Duodenal mucosa (tissue), 2 donors: ENCODE results near the gene NDUFA3.

Experiments used
- H3K27ac ChIP-seq: one replicate; pipeline ENCODE4 v1.7.0; 2013; ENCODE audit warnings: low read depth, low read length
- H3K27me3 ChIP-seq, 2 donors: one replicate each; pipeline ENCODE4 v1.7.0; 2013; ENCODE audit warnings: low read length in 2 of 2, control low read depth in 1 of 2; ENCODE audit not compliant: insufficient read depth in 2 of 2, control insufficient read depth in 1 of 2
- H3K36me3 ChIP-seq, 2 donors: one replicate each; pipeline ENCODE4 v1.7.0; 2013; ENCODE audit warnings: low read length in 2 of 2, control low read depth in 1 of 2; ENCODE audit not compliant: insufficient read depth in 2 of 2, control insufficient read depth in 1 of 2
- H3K4me1 ChIP-seq, 2 donors: one replicate each; pipeline ENCODE4 v1.7.0; 2013; ENCODE audit warnings: low read length in 2 of 2, control low read depth in 1 of 2; ENCODE audit not compliant: insufficient read depth in 2 of 2, control insufficient read depth in 1 of 2
- H3K4me3 ChIP-seq, 2 donors: one replicate each; pipeline ENCODE4 v1.7.0; 2013; ENCODE audit warnings: low read length in 2 of 2, low read depth in 1 of 2
- H3K9ac ChIP-seq, 2 donors: one replicate each; pipeline ENCODE4 v1.7.0; 2013; ENCODE audit warnings: low read length in 2 of 2, low read depth in 1 of 2
- H3K9me3 ChIP-seq, 2 donors: one replicate each; pipeline ENCODE4 v1.7.0; 2013; ENCODE audit warnings: low read length in 2 of 2, control low read depth in 1 of 2; ENCODE audit not compliant: control insufficient read depth in 1 of 2

The NDUFA3 gene

GRCh38 chr19:54137699-54138488 is 35.2 kb downstream of the NDUFA3 start, which contains the start of gene CNOT3:
TSS of gene CNOT3 (plus strand) at chr19:54137762. CDS start at chr19:54142979, 5,217 bp downstream.
- H3K4me3 ChIP-seq: peak within 1 kb of the TSS; percentile 83 to 90
- H3K27me3 ChIP-seq: no peaks in the 10 kb centered on the region
- peak within 1 kb of the TSS; percentile 71 for H3K27ac ChIP-seq
- peaks cover 38 to 45% of the 10 kb centered on the region in 2 donors for H3K4me1 ChIP-seq
- peak within 1 kb of the TSS; percentile 71 to 72 for H3K9ac ChIP-seq
- H3K9me3 ChIP-seq: no peaks in the 10 kb centered on the region
- H3K36me3 ChIP-seq: peaks cover 5 to 16% of the 10 kb centered on the region in 2 donors

DNA sequence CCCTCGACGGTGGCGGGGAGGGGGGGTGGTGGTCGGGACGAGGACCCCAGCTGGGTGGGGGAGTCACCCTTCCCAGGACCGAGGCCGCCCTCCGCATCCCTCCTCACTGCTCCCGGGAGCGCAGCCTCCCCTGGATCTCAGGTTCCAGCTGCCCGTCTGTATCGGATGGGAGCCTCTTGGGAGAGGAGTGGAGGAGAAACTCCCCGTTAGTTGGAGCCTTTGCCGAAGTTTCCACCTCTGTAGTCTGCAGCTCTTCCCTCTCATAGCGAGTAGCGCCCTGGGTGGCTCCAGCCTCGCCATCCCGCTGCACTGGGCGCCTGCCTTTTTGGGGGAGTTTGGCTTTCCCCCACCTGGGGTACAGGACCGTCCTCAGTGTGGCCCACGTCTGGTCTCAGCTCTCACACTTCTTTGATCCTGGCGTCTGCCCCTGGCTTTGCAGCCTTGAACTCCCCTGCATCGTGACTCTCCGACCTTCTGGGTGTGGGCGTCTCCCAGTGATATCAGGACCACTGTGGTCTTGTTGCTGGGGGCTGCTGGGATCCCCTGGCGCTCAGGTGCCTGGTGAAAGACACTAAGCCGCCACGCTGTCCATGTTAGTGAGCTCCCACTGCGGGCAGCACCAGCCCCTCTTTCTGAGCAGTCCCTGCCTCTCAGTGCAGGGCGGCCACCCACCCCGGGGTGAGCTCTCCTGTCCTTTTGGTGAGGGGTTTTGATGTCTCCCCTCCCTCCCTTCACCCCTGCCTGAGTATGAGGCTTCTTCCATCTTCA is 36.0 kb downstream of the NDUFA3 start:
- Histone ChIP-seq H3K27ac (no peak overlapping the region), H3K9me3 (no peaks in the 10 kb centered on the region), H3K9ac (peak overlapping the region; percentile 57 to 72)

DNA sequence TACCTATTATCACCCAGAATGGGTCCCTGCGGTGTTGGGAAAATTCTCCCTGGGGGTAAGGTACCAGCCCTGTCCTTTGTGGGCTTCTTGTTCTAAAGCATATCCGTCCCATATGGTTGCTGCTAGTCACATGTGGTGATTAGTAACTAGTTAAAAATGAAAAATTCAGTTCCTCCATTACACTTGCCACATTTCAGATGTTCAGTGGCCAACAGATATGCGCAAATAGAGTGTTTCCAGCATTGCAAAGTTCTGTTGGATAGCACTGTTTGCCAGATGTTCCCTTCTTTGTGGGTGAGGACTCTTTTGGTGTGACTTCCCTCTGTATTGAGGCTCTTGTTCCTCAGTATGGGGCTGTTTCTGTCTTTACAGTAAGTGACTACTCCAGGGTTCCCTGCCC is 38.7 kb downstream of the NDUFA3 start:
- no peak overlapping the region for H3K27ac ChIP-seq
- peaks cover 35 to 50% of the 10 kb centered on the region in 2 donors for H3K36me3 ChIP-seq

More for the DNA sequence above, 36.0 kb downstream of the NDUFA3 start:
- peaks cover 38 to 45% of the 10 kb centered on the region in 2 donors for H3K4me1 ChIP-seq
- no peaks in the 10 kb centered on the region for H3K27me3 ChIP-seq
- H3K4me3 ChIP-seq: peak overlapping the region; percentile 63 to 72
- peaks cover 11 to 23% of the 10 kb centered on the region in 2 donors for H3K36me3 ChIP-seq

GRCh38 chr19:54142166-54142780 is 39.6 kb downstream of the NDUFA3 start:
- H3K27ac ChIP-seq: no peak overlapping the region
- H3K9me3 ChIP-seq: no peaks in the 10 kb centered on the region
- no peak overlapping the region for H3K9ac ChIP-seq
- H3K27me3 ChIP-seq: no peaks in the 10 kb centered on the region
- H3K4me3 ChIP-seq: no peak overlapping the region
- H3K36me3 ChIP-seq: peaks cover 44 to 59% of the 10 kb centered on the region in 2 donors
- peaks cover 28 to 33% of the 10 kb centered on the region in 2 donors for H3K4me1 ChIP-seq

More for the DNA sequence above, 38.7 kb downstream of the NDUFA3 start:
- Histone ChIP-seq H3K9me3 (no peaks in the 10 kb centered on the region), H3K4me3 (no peak overlapping the region), H3K27me3 (no peaks in the 10 kb centered on the region), H3K9ac (no peak overlapping the region), H3K4me1 (peaks cover 31 to 37% of the 10 kb centered on the region in 2 donors)

DNA sequence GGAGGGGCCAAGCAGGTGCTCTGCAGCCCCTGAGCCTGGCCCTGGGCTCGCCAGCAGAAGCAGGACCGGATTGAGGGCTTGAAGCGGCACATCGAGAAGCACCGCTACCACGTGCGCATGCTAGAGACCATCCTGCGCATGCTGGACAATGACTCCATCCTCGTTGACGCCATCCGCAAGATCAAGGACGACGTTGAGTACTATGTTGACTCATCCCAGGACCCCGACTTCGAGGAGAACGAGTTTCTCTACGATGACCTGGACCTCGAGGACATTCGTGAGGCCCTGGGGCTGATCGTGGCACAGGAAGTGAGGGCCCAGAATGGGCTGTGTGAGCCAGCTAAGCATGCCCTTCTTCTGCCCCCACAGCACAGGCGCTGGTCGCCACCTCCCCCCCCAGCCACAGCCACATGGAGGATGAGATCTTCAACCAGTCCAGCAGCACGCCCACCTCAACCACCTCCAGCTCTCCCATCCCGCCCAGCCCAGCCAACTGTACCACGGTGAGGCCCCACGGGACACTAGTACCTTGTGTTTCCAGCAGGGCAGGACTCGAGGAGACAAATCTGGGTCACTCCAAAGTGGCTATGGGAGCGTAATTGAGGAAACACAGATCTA is 43.0 kb downstream of the NDUFA3 start:
- H3K4me1 ChIP-seq: peaks cover 10 to 11% of the 10 kb centered on the region in 2 donors
- peaks cover 67 to 86% of the 10 kb centered on the region in 2 donors for H3K36me3 ChIP-seq
- no peaks in the 10 kb centered on the region for H3K27me3 ChIP-seq
- H3K27ac ChIP-seq: no peak overlapping the region
- no peak overlapping the region for H3K4me3 ChIP-seq
- no peaks in the 10 kb centered on the region for H3K9me3 ChIP-seq
- H3K9ac ChIP-seq: no peak overlapping the region

DNA sequence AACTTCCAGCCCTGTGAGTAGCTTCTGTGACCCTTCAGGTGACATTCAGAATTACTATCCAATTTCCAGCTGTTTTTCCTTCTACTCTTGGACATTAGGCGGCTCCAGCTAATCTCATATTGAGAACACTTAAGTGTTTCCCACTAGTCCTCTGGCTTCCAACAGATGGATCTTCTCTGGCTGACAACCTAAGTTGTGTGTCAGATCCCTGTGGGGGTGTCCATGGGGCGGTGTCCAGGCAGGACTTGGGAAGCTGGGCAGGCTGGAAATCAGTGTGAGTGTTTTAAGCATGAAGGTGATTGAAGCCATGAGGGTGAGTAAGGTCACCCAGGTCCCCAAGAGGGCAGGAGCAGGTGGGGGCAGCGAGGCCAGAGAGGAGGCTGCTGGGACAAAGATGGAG is 45.0 kb downstream of the NDUFA3 start:
- H3K27ac ChIP-seq: no peak overlapping the region
- H3K9ac ChIP-seq: no peak overlapping the region
- peaks cover 80 to 92% of the 10 kb centered on the region in 2 donors for H3K36me3 ChIP-seq
- no peaks in the 10 kb centered on the region for H3K9me3 ChIP-seq
- H3K4me3 ChIP-seq: no peak overlapping the region
- H3K4me1 ChIP-seq: no peaks in the 10 kb centered on the region
- H3K27me3 ChIP-seq: no peaks in the 10 kb centered on the region

- Histone ChIP-seq H3K36me3 (peaks cover 80 to 92% of the 10 kb centered on the region in 2 donors), H3K27ac (no peak overlapping the region), H3K9me3 (no peaks in the 10 kb centered on the region), H3K27me3 (no peaks in the 10 kb centered on the region), H3K4me3 (no peak overlapping the region), H3K9ac (no peak overlapping the region), H3K4me1 (no peaks in the 10 kb centered on the region)
Observed at GRCh38 chr19:54148158-54148557, 45.5 kb downstream of the NDUFA3 start.

GRCh38 chr19:54149021-54149812 is 46.6 kb downstream of the NDUFA3 start:
- H3K36me3 ChIP-seq: peaks cover 81 to 92% of the 10 kb centered on the region in 2 donors
- H3K27ac ChIP-seq: no peak overlapping the region
- H3K4me3 ChIP-seq: no peak overlapping the region

GRCh38 chr19:54151362-54152035 is 48.8 kb downstream of the NDUFA3 start:
- H3K27ac ChIP-seq: no peak overlapping the region
- H3K36me3 ChIP-seq: peaks cover 80 to 92% of the 10 kb centered on the region in 2 donors
- no peak overlapping the region for H3K9ac ChIP-seq
- H3K4me3 ChIP-seq: no peak overlapping the region
- H3K4me1 ChIP-seq: peaks cover 0 to 4% of the 10 kb centered on the region in 2 donors
- H3K27me3 ChIP-seq: no peaks in the 10 kb centered on the region
- no peaks in the 10 kb centered on the region for H3K9me3 ChIP-seq

More at GRCh38 chr19:54149021-54149812, 46.6 kb downstream of the NDUFA3 start:
- no peaks in the 10 kb centered on the region for H3K4me1 ChIP-seq
- no peak overlapping the region for H3K9ac ChIP-seq
- H3K9me3 ChIP-seq: no peaks in the 10 kb centered on the region
- no peaks in the 10 kb centered on the region for H3K27me3 ChIP-seq
